Measurements from ENCODE around the gene AMPD2. TPM values are rescaled to one million over a fixed set of nuclear protein-coding genes. Genes with fewer than 3 reads are reported as not detected.

Gene AMPD2
- total and polyA plus RNA-seq, 2 of the 8 experiments (the other 6 are each of a cell fraction or from before 2014, with no cell fraction given) = 37.2 to 67.7 TPM

DNA sequence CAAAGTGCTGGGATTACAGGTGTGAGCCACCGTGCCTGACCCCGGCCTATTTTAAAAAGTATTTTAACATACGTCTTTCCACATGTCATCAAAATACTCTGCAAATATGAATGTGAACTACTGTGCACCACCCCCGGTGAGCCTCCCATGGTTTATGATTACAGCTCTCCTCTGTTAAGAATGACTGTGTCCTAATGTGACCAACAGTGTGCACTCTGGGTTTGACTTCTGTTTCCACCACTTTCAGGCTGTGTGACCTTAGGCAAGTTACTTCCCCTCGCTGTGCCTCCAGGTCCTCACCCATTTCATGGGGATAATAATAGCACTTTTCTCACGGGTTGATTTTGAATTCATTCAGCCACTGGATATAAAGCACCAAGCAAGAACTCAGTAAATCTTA lies 14.7 kb downstream of the AMPD2 start:
- no peaks in the 10 kb centered on the region for H3K79me1 ChIP-seq (ENCODE audit: low read depth, low read length)
- no peak overlapping the region for H3K14ac ChIP-seq (ENCODE audit: insufficient read length)
- no peak overlapping the region for H3K56ac ChIP-seq (replicated peaks; ENCODE audit: insufficient read length, low read depth, low read length)
- H4K5ac ChIP-seq (ENCODE audit: insufficient read length, low read depth, low read length) = no peak overlapping the region
- H4K91ac ChIP-seq (replicated peaks; ENCODE audit: insufficient read length, low read length) = no peak overlapping the region
- H3K4ac ChIP-seq (replicated peaks; ENCODE audit: insufficient read length, low read depth, low read length) = no peak overlapping the region
- H3K36me3 ChIP-seq (ENCODE audit: control insufficient read depth in 2 of 4, insufficient read depth in 4 of 4, low read length in 3 of 4) = peaks cover 4 to 9% (median 6%) of the 10 kb centered on the region in 4 experiments; a peak in 7 of 8 replicates
- TF ChIP-seq, protein P1, sequence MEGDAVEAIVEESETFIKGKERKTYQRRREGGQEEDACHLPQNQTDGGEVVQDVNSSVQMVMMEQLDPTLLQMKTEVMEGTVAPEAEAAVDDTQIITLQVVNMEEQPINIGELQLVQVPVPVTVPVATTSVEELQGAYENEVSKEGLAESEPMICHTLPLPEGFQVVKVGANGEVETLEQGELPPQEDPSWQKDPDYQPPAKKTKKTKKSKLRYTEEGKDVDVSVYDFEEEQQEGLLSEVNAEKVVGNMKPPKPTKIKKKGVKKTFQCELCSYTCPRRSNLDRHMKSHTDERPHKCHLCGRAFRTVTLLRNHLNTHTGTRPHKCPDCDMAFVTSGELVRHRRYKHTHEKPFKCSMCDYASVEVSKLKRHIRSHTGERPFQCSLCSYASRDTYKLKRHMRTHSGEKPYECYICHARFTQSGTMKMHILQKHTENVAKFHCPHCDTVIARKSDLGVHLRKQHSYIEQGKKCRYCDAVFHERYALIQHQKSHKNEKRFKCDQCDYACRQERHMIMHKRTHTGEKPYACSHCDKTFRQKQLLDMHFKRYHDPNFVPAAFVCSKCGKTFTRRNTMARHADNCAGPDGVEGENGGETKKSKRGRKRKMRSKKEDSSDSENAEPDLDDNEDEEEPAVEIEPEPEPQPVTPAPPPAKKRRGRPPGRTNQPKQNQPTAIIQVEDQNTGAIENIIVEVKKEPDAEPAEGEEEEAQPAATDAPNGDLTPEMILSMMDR (IDR thresholded peaks at IDR 0.05; ENCODE audit: control extremely low read depth in 1 of 3, insufficient read depth in 1 of 3, low read depth in 1 of 3, low read length in 3 of 3) = no peak
- TF ChIP-seq, protein P2, sequence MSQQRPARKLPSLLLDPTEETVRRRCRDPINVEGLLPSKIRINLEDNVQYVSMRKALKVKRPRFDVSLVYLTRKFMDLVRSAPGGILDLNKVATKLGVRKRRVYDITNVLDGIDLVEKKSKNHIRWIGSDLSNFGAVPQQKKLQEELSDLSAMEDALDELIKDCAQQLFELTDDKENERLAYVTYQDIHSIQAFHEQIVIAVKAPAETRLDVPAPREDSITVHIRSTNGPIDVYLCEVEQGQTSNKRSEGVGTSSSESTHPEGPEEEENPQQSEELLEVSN (IDR thresholded peaks at IDR 0.05) = no peak
- TF ChIP-seq EGR1 (IDR thresholded peaks at IDR 0.05; ENCODE audit: borderline replicate concordance, low read depth, low read length) (no peak), JUND (IDR thresholded peaks at IDR 0.05; ENCODE audit: low read length) (no peak), SIN3A (conservative IDR thresholded peaks at IDR 0.05 in 1 of 2, IDR thresholded peaks at IDR 0.05 in 1 of 2; ENCODE audit: low read depth in 1 of 2, low read length in 2 of 2) (no peak), SUZ12 (IDR thresholded peaks at IDR 0.05; ENCODE audit: low read length) (no peak), GTF2F1 (IDR thresholded peaks at IDR 0.05; ENCODE audit: borderline replicate concordance, low read depth, low read length) (no peak)
- 85% methylated on average over 6 of the region's 6 CpGs; no CpG with 5 or more reads in 1 of the 2 experiments for WGBS, 2 experiments (ENCODE audit: extremely low coverage in 1 of 2, insufficient coverage in 1 of 2, insufficient read length in 1 of 2, insufficient replicate concordance in 2 of 2, low coverage in 1 of 2, low lambda C conversion rate in 2 of 2, missing lambda C conversion rate in 1 of 2)
- no peak overlapping the region for H3K23ac ChIP-seq (ENCODE audit: insufficient read length)
- H2BK20ac ChIP-seq (ENCODE audit: low read length) = no peak overlapping the region
- H3K4me1 ChIP-seq (replicated peaks in 1 of 4; ENCODE audit: control insufficient read depth in 3 of 4, insufficient read depth in 4 of 4, low read length in 3 of 4) = peaks cover 5 to 8% (median 7%) of the 10 kb centered on the region in 4 experiments; a peak in 6 of 7 replicates
- no peaks in the 10 kb centered on the region for H3K23me2 ChIP-seq (ENCODE audit: low read depth, low read length)
- POLR2A ChIA-PET (ENCODE audit: partially characterized antibody) = interaction anchor here (1.2 kb wide), 1 partner anchor 14 kb away, joined by 5 read pairs; no protein-coding TSS in a partner anchor
- H3K79me2 ChIP-seq (ENCODE audit: control insufficient read depth in 1 of 2, insufficient read depth in 2 of 2, low read length in 2 of 2) = no peaks in the 10 kb centered on the region
- CTCF ChIA-PET (ENCODE audit: partially characterized antibody) = interaction anchor here (0.9 to 3.3 kb wide), 9 partner anchors 18 to 141 kb away, joined by 3 to 19 read pairs (median 3); no protein-coding TSS in a partner anchor
- no peak overlapping the region for H2BK15ac ChIP-seq (ENCODE audit: low read length)
- no peak overlapping the region for H4K8ac ChIP-seq (ENCODE audit: extremely low read depth, insufficient read depth, low read length)
- H3K9ac ChIP-seq (replicated peaks in 1 of 4; ENCODE audit: extremely low read depth in 1 of 4, low read depth in 3 of 4, low read length in 3 of 4) = no peak overlapping the region
- H2BK120ac ChIP-seq (replicated peaks; ENCODE audit: low read depth, low read length) = no peak overlapping the region
- no peak overlapping the region for H3K18ac ChIP-seq (ENCODE audit: extremely low read depth, low read length)
- no peak overlapping the region for H2BK12ac ChIP-seq (ENCODE audit: low read depth, low read length)
- no peaks in the 10 kb centered on the region for H3K27me3 ChIP-seq (replicated peaks in 1 of 4; ENCODE audit: control insufficient read depth in 3 of 4, extremely low read depth in 1 of 4, insufficient read depth in 3 of 4, low read length in 3 of 4)
- no peak overlapping the region for H2BK5ac ChIP-seq (ENCODE audit: low read depth, low read length)
- H3K4me3 ChIP-seq (ENCODE audit: extremely low read depth in 1 of 4, insufficient read depth in 2 of 4, low read depth in 3 of 4, low read length in 4 of 4) = no peak overlapping the region
- peaks cover 0 to 10% of the 10 kb centered on the region in 2 experiments for H4K20me1 ChIP-seq (replicated peaks in 1 of 2; ENCODE audit: control insufficient read depth in 1 of 2, insufficient read depth in 2 of 2, low read length in 2 of 2)
- FAIRE-seq (no peak), DNase-seq (ENCODE audit: low read depth in 1 of 2, low spot score in 2 of 2) (no peak)
- H3K4me2 ChIP-seq (ENCODE audit: insufficient read depth in 1 of 2, low read depth in 2 of 2, low read length in 2 of 2) = no peak overlapping the region
- no peaks in the 10 kb centered on the region for H3K9me3 ChIP-seq (ENCODE audit: insufficient read depth in 2 of 2, low read depth in 1 of 2, low read length in 1 of 2)
- H2AK5ac ChIP-seq (ENCODE audit: low read depth, low read length) = no peak overlapping the region
- H3K27ac ChIP-seq (ENCODE audit: low read depth, low read length) = no peak overlapping the region
- no peak overlapping the region for H2AFZ ChIP-seq (ENCODE audit: low read length)

Data from H1 (cell line).